Measurements from ENCODE around the gene NPAS3.

Gene NPAS3

GRCh38 chr14:33014710-33015109 lies 76.0 kb downstream of the NPAS3 start:
- Histone ChIP-seq H4K20me1 (ENCODE audit: insufficient read depth) (no peaks in the 10 kb centered on the region), H3K4me1 (ENCODE audit: low read depth, poor library complexity, severe bottlenecking) (peaks cover 14% of the 10 kb centered on the region), H3K27ac (no peak overlapping the region), H3K79me2 (ENCODE audit: insufficient read depth, low read depth) (no peaks in the 10 kb centered on the region), H3K36me3 (ENCODE audit: insufficient read depth) (no peaks in the 10 kb centered on the region), H3K4me3 (IDR thresholded peaks at IDR 0.05; ENCODE audit: insufficient read depth, low read depth, low read length) (no peak overlapping the region), H3K9ac (no peak overlapping the region), H3K27me3 (ENCODE audit: insufficient read depth, low read depth) (no peaks in the 10 kb centered on the region), H3K4me2 (no peak overlapping the region), H2AFZ (ENCODE audit: low read depth) (no peak overlapping the region)
- TF ChIP-seq, protein P1, sequence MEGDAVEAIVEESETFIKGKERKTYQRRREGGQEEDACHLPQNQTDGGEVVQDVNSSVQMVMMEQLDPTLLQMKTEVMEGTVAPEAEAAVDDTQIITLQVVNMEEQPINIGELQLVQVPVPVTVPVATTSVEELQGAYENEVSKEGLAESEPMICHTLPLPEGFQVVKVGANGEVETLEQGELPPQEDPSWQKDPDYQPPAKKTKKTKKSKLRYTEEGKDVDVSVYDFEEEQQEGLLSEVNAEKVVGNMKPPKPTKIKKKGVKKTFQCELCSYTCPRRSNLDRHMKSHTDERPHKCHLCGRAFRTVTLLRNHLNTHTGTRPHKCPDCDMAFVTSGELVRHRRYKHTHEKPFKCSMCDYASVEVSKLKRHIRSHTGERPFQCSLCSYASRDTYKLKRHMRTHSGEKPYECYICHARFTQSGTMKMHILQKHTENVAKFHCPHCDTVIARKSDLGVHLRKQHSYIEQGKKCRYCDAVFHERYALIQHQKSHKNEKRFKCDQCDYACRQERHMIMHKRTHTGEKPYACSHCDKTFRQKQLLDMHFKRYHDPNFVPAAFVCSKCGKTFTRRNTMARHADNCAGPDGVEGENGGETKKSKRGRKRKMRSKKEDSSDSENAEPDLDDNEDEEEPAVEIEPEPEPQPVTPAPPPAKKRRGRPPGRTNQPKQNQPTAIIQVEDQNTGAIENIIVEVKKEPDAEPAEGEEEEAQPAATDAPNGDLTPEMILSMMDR (conservative IDR thresholded peaks at IDR 0.05; ENCODE audit: low read depth, low read length): no peak

- no peaks in the 10 kb centered on the region for H3K27me3 ChIP-seq (ENCODE audit: insufficient read depth, low read depth)
- H3K4me3 ChIP-seq (IDR thresholded peaks at IDR 0.05; ENCODE audit: insufficient read depth, low read depth, low read length): no peak overlapping the region
- no peaks in the 10 kb centered on the region for H4K20me1 ChIP-seq (ENCODE audit: insufficient read depth)
- H3K4me1 ChIP-seq (ENCODE audit: low read depth, poor library complexity, severe bottlenecking): peaks cover 1% of the 10 kb centered on the region
- H3K79me2 ChIP-seq (ENCODE audit: insufficient read depth, low read depth): no peaks in the 10 kb centered on the region
- no peak overlapping the region for H3K27ac ChIP-seq
- H2AFZ ChIP-seq (ENCODE audit: low read depth): no peak overlapping the region
- H3K36me3 ChIP-seq (ENCODE audit: insufficient read depth): no peaks in the 10 kb centered on the region
- TF ChIP-seq, protein P1 (conservative IDR thresholded peaks at IDR 0.05; ENCODE audit: low read depth, low read length): no peak
- H3K9ac ChIP-seq: no peak overlapping the region
- no peak overlapping the region for H3K4me2 ChIP-seq
Measured at GRCh38 chr14:33016613-33017012, 77.9 kb downstream of the NPAS3 start.

GRCh38 chr14:33017016-33017415 lies 78.3 kb downstream of the NPAS3 start:
- Histone ChIP-seq H4K20me1 (ENCODE audit: insufficient read depth) (no peaks in the 10 kb centered on the region), H3K4me3 (IDR thresholded peaks at IDR 0.05; ENCODE audit: insufficient read depth, low read depth, low read length) (no peak overlapping the region), H3K79me2 (ENCODE audit: insufficient read depth, low read depth) (no peaks in the 10 kb centered on the region), H3K27me3 (ENCODE audit: insufficient read depth, low read depth) (no peaks in the 10 kb centered on the region), H3K4me2 (no peak overlapping the region), H2AFZ (ENCODE audit: low read depth) (no peak overlapping the region), H3K9ac (no peak overlapping the region), H3K36me3 (ENCODE audit: insufficient read depth) (no peaks in the 10 kb centered on the region), H3K27ac (no peak overlapping the region), H3K4me1 (ENCODE audit: low read depth, poor library complexity, severe bottlenecking) (no peaks in the 10 kb centered on the region)
- TF ChIP-seq, protein P1 (conservative IDR thresholded peaks at IDR 0.05; ENCODE audit: low read depth, low read length): no peak

DNA sequence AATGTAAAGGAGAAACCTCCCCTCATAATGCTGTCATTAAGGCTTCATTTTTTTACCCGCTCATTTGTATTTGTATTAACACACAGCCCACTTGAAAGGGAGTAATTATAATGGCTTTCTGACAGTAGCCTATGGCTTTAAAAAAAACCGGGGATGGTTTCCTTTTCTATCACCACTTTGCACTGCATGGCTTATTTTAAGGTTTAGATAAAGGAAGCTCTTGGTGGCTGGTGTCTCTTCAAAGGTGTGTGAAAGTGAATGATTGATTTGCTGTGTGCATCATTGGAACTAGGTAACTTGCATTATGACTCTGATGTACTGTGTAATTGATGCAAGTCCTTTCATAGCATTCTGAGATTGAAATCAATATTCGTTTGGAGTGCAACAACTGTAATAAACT lies 80.7 kb downstream of the NPAS3 start:
- TF ChIP-seq, protein P1 (conservative IDR thresholded peaks at IDR 0.05; ENCODE audit: low read depth, low read length): no peak
- Histone ChIP-seq H3K79me2 (ENCODE audit: insufficient read depth, low read depth) (no peaks in the 10 kb centered on the region), H4K20me1 (ENCODE audit: insufficient read depth) (no peaks in the 10 kb centered on the region), H3K36me3 (ENCODE audit: insufficient read depth) (no peaks in the 10 kb centered on the region), H3K4me2 (no peak overlapping the region), H3K4me3 (IDR thresholded peaks at IDR 0.05; ENCODE audit: insufficient read depth, low read depth, low read length) (no peak overlapping the region), H3K4me1 (ENCODE audit: low read depth, poor library complexity, severe bottlenecking) (no peaks in the 10 kb centered on the region), H3K27ac (no peak overlapping the region), H3K9ac (no peak overlapping the region), H3K27me3 (ENCODE audit: insufficient read depth, low read depth) (no peaks in the 10 kb centered on the region), H2AFZ (ENCODE audit: low read depth) (no peak overlapping the region)
